Stimulated activated CD4-positive, alpha-beta T cell treated with anti-CD3 and anti-CD28 coated beads, Interleukin-12 subunit alpha, Interleukin-12 subunit beta, amount 100 ng/mL, for 4 hours (primary cell): ENCODE measurements around the gene ADARB1.
A peak's percentile ranks its signal among the peaks of the same experiment; 100 is the strongest.

Experiments used
- DNase-seq: peaks from one replicate; pipeline ENCODE4 v3.0.0-alpha.2; 2020

Gene ADARB1

DNA sequence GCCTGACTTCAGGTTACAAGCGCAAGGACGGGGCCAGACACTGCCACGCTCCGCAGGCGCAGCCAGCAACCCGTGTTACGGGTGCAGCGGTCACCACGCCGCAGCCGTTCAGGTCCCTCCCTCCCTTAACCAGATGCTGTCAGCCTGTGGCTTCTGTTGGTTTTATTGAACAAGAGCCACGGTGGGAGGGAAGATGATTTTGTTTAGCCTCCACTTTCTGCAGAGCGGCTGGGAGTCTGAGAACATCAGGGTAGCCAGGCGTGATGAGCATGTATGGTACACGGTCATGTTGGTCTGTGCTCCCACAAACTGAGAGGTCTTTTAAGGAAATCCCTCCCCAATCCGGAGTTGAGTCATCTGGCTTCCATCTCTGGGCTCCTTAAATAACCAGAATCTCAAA is 18.5 kb upstream of the ADARB1 start:
- no peak for DNase-seq

GRCh38 chr21:45056296-45056904 is 18.0 kb upstream of the ADARB1 start:
- DNase-seq = no peak

DNA sequence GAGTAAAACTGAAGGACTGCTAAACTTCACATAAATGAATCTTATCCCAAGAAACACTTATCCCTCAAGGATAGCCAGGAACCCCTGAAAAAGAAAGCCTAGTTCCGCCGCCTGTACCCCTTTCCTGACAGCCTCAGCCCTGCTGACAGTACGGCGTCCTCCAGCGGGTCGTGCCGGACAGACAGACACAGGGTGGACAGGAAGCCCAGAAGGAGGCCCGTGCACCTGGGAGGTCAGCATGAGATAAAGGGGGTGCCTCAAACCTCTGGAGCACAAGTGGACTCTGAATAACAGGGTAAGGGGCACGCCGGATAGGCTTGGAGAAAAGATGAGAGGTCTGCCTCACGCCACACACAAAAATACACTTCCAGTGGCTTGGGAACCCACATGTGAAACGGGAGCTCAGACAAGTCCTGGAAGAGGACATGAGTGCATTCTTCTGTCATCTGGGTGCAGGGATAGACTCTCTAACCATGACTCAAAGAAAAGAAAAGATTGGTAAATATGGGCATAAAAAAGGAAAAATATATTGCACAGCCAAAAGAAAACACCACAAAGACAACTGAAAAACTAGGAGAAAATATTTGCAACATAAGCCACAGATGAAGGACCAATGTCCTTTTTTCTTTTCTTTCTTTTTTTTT is 17.3 kb upstream of the ADARB1 start:
- no peak for DNase-seq

GRCh38 chr21:45057886-45058285 is 16.5 kb upstream of the ADARB1 start:
- no peak for DNase-seq

- DNase-seq = no peak
These were observed 15.3 kb upstream of the ADARB1 start for GRCh38 chr21:45059121-45059520.

GRCh38 chr21:45060089-45060488 is 14.3 kb upstream of the ADARB1 start:
- DNase-seq = no peak

DNA sequence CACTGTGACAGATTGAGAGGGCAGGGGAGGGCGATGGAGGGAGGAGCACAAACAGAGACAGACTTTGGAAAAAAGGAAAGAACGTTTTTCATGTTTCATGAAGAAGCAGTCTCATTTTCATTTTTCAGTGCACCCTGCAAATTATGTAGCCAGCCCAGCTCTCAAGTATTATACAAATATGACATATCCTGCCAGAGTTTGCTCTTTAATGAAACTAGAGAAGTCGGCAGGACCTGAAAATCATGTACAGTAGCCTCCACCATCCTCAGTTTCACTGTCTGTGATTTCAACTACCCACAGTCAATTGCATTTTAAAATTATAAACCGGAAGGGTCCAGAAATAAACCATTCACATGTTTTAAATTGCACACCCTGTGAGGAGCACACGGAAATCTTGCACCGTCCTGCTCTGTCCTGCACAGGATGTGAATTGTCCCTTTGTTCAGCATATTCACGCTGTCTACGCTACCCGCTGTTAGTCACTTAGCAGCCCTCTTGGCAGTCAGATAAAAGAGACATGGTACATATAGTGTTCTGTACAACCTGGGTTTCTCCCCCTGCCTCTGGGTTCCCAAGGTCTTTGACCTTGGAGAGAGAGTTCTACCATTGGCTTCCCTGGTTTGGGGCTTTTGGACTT is 13.6 kb upstream of the ADARB1 start:
- no peak for DNase-seq

DNA sequence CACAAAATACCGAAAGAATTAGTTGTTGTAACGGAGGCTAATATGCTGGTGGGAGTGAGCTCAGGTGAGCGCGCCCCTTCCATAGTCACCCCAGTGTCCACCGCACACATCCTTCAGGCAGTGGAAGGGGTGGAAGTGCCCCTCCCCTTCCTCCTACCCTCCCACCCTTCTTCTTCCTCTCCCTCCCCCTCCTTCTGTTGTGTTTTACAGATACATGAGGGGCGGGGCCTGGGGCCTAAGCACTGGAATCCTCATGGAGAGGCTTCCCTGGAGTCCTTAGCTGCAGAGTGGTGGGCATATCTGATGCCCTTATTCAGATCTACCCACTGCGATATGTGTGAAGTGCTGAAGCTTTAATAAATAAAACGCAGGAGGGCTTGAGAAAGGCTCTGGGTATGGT is 10.3 kb upstream of the ADARB1 start:
- no peak for DNase-seq

GRCh38 chr21:45064618-45065399 is 9.6 kb upstream of the ADARB1 start:
- no peak for DNase-seq

- no peak for DNase-seq
These were observed 6.7 kb upstream of the ADARB1 start for GRCh38 chr21:45067462-45068285.

DNA sequence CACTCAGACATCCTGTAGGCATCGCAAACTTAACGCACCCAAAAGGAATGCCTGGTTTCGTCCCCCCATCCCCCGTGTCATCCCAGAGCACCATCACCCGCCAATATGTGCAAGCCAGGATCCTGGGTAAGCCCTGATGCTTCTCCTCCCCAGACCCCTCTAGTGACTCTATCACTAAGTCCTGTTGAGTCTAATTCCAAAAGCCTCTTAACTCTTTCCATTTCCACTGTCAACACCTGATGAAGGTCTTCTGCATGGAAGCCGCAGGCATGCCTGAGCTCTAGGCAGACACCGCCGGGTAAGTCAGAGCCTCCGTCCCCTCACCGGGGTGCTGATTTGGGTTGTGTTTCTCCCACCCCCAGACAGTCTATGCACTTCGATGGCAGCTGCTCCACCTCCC is 5.3 kb upstream of the ADARB1 start:
- no peak for DNase-seq

GRCh38 chr21:45069711-45070110 is 4.7 kb upstream of the ADARB1 start:
- DNase-seq = no peak

DNA sequence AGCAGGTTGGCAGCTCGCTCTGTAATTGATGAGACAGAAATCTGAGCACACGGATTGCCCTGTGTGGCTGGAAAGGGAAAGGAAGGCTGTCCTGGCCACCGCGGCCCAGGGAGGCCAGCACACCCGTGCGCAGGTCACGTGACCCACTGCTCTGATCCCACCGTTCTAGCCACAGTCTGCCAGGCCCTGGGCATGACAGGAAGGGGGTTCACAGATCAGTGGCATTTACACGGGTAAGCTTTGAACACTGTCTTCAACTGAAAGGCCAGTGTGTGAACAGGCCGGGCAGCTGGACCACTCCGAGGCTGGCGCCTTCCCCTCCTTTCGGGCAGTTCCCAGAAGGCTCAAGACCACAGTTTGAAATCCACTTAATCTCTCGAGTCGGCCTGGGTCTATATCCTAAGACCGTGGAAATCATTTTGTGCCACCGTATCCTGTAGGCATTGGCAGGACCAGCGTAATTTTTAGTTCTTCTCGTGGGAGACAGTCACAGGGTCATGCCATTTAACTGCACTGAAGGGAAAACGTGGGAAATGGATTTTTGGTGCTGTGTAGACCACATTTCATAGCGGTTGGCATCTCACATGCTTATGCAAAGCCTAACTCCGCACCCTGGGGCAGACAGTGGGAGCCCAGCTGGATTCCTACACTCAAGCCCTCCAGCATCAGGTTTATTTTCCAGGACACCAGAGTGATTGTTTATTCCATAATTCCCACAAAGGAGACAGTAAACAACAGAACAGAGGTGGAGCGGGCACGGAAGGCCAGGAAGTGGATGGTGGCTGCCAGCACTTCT is 3.1 kb upstream of the ADARB1 start:
- no peak for DNase-seq

DNA sequence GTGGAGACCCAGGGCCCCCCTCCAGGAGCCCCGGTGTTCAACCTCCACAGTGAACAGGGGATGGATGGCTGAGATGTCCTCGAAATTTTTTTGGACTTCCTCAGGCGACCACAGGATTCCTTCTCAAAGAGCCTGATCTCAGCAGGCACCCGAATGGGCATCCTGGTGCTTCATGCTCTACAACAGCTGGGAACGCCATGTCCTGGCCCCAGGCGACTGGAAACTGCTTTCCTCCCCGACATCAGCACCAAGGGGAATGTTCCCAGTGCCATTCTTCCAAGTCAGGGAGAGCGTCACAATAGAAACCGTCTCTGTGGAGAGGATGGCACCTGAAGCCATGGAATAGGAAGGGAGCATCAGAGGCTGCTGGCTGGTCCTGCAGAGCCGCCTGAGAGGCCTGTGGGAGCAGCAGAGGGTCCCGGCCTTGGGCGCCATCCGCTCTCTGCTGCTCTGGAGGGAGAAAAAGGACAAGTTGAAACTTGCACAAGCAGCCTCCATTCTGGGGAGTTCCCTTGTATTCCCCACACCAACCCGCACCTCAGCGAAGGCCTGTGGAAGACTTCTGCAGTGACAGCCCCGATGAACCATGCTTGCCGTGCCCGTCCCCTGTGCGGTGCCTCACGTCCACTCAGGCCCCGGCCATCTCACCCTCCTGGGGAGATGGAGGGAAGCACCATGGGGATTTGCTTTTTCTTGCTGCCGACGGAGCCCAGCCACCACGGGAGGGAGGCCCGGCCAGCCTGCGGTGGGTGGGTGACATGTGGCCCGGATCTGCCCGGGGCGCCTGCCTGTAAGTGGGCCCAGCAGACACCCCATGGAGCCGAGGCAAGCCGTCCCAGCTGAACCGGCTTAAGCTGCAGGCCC is 2.3 kb upstream of the ADARB1 start:
- DNase-seq = no peak

DNA sequence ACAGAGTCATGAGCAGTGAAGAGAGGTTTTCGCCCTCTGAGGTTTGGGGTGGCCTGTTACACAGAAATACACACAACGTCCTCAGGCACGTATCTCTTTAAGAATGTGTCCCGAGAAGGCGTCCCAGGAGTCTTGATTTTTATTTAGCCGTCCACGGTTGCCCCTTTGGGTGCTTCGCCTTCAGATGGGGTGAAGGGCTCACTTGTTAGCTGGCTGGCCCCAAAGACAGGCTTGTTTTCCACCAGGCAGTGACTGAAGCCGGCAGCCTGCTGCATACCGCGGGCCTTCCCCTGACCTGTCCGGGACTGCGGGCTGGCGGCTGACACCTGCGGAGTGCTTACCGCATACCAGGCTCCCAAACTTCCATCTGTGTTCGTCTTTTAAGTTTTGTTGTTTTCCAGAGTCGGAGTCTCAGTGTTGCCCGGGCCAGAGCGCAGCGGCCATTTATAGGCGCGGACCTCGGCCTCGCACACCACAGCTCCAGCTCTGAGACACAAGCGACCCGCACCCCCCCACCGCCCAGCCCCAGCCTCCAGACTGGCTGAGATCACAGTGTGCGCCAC is 1.6 kb upstream of the ADARB1 start:
- DNase-seq = no peak

GRCh38 chr21:45073301-45074047 is 906 bp upstream of the ADARB1 start:
- DNase-seq = no peak

DNA sequence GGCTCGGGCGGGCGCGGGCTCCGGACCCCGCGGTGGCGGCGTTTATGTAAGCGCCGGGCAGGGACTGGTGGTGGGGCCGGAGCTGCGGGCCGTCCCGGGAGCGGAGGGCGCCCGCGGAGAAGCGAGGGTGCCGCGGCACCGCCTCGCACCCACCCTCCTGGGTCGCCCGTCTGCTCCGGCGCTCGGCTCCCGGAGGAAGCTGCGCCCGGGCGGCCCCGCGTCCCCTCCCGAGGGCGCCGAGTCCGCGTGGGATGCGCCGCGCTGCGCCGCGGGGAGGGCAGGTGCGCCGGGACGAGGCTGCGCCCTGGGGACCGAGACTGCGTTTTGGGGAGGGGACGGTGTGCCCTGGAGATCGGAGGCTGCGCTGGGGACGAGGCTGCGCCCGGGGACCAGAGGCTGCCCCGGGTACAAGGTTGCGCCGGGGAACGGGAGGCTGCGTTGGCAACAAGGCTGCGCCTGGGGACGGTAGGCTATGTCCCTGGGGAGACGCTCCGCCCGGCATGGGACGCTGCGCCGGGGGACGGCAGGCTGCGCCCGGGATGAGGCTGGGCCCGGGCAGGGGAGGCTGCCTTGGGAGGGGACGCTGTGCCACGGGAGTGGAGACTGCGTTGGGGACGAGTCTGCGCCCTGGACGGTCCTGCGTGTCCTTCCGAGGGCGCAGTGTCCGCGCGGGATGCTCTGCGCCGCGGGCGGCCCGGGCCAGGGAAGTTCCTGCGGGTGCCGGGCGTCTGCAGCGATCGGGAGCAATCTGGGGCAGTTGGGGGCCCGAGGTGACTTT is 627 bp downstream of the ADARB1 start:
- peak; percentile 37 for DNase-seq

DNA sequence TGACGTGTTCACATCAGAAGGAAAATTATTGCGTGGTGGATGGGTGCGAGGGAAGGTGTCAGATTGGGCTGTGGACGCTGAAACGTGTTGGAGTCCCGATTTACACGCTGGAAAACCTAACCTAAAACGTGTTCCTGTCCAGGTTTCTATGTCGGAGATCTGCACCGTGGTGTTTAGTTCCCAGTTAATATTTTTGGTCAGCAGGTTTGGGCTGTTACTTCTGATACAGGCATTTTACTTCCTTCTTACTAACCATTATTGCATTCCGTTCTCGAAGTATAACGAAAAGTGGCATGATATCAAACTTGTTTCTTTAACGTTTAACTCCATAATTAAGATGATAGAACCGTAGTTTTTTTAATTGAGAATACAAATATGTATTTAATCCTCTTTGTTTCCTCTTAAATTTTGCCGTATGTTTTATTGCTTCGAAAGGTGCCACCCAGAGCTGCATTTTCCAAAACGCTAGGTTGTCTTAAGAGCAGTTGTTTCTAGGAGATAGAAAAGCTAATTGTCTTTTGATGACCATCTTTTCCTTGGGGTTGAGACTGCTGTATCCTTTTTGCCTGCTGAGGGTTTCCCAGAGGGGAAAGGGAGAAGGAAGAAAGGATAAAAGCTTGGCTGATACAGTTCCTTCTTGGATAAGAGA is 1.3 kb downstream of the ADARB1 start:
- DNase-seq = no peak
